Liver (tissue), 9 donors: ENCODE data around the gene BCL6B. TPM values are rescaled to one million over a fixed set of nuclear protein-coding genes. Genes with fewer than 3 reads are reported as not detected.

Experiments used
- DNase-seq: peaks from one replicate; pipeline ENCODE4 v3.0.0-alpha.2; 2017; ENCODE audit warnings: low spot score
- H3K27ac ChIP-seq, 2 donors: one replicate each; pipeline ENCODE4 v1.7.0; 2013; ENCODE audit warnings: inconsistent platforms in 2 of 2, low read length in 2 of 2, control low read depth in 1 of 2, low read depth in 1 of 2, mild to moderate bottlenecking in 1 of 2
- H3K27me3 ChIP-seq, 4 donors: one replicate each; pipeline versions ENCODE4 v1.6.1 to v1.7.0; 2013; ENCODE audit warnings: low read length in 3 of 4, inconsistent platforms in 1 of 4, mild to moderate bottlenecking in 1 of 4, moderate library complexity in 1 of 4; ENCODE audit not compliant: control insufficient read depth in 4 of 4, insufficient read depth in 4 of 4
- H3K36me3 ChIP-seq, 4 donors: one replicate each; pipeline versions ENCODE4 v1.6.1 to v1.7.0; 2013; ENCODE audit warnings: low read length in 3 of 4, mild to moderate bottlenecking in 3 of 4, low read depth in 1 of 4, moderate library complexity in 1 of 4; ENCODE audit not compliant: control insufficient read depth in 4 of 4, insufficient read depth in 3 of 4
- H3K4me1 ChIP-seq, 4 donors: one replicate each; pipeline versions ENCODE4 v1.6.1 to v1.7.0; 2013; ENCODE audit warnings: low read length in 3 of 4, mild to moderate bottlenecking in 3 of 4, moderate library complexity in 1 of 4; ENCODE audit not compliant: control insufficient read depth in 4 of 4, insufficient read depth in 4 of 4
- H3K4me3 ChIP-seq, 3 donors: one replicate each; pipeline versions ENCODE4 v1.6.1 to v1.7.0; 2013; ENCODE audit warnings: low read length in 3 of 3, control low read depth in 1 of 3, low read depth in 1 of 3, mild to moderate bottlenecking in 1 of 3
- H3K9ac ChIP-seq, 2 donors: one replicate each; pipeline ENCODE4 v1.7.0; 2013; ENCODE audit warnings: low read length in 2 of 2, mild to moderate bottlenecking in 2 of 2, moderate library complexity in 2 of 2, control low read depth in 1 of 2, low read depth in 1 of 2
- H3K9me3 ChIP-seq, 4 donors: one replicate each; pipeline versions ENCODE4 v1.6.1 to v1.7.0; 2013; ENCODE audit warnings: low read length in 3 of 4; ENCODE audit not compliant: control insufficient read depth in 4 of 4
- ATF3 ChIP-seq: IDR thresholded peaks from 2 replicates; pipeline ENCODE4 v1.6.1; 2016; ENCODE audit warnings: antibody characterized with exemption
- FOXA1 ChIP-seq: IDR thresholded peaks from 2 replicates; pipeline ENCODE4 v1.6.1; 2016; ENCODE audit warnings: antibody characterized with exemption
- FOXA2 ChIP-seq: IDR thresholded peaks from 2 replicates; pipeline ENCODE4 v1.6.1; 2016; ENCODE audit warnings: antibody characterized with exemption
- GABPA ChIP-seq, 2 donors: IDR thresholded peaks in 1 of 2; conservative IDR thresholded peaks in 1 of 2; 2 replicates each; pipeline ENCODE4 v1.6.1; 2016; ENCODE audit warnings: antibody characterized with exemption in 2 of 2, mild to moderate bottlenecking in 1 of 2, moderate library complexity in 1 of 2
- HNF4G ChIP-seq: IDR thresholded peaks from 2 replicates; pipeline ENCODE4 v1.6.1; 2016; ENCODE audit warnings: antibody characterized with exemption
- JUND ChIP-seq, 2 donors: IDR thresholded peaks; 2 replicates each; pipeline ENCODE4 v1.6.1; 2016; ENCODE audit warnings: antibody characterized with exemption in 2 of 2
- NR2F2 ChIP-seq: IDR thresholded peaks from 2 replicates; pipeline ENCODE4 v1.6.1; 2016; ENCODE audit warnings: antibody characterized with exemption
- REST ChIP-seq: IDR thresholded peaks from 2 replicates; pipeline ENCODE4 v1.6.1; 2016; ENCODE audit warnings: antibody characterized with exemption, mild to moderate bottlenecking
- RXRA ChIP-seq, 2 donors: IDR thresholded peaks; 2 replicates each; pipeline ENCODE4 v1.6.1; 2017 to 2018; ENCODE audit warnings: antibody characterized with exemption in 2 of 2, mild to moderate bottlenecking in 1 of 2
- YY1 ChIP-seq: IDR thresholded peaks from 2 replicates; pipeline ENCODE4 v1.6.1; 2016; ENCODE audit warnings: antibody characterized with exemption, mild to moderate bottlenecking
- ZBTB33 ChIP-seq: IDR thresholded peaks from 2 replicates; pipeline ENCODE4 v1.6.1; 2016; ENCODE audit warnings: antibody characterized with exemption
- WGBS: extraction: QIAGEN DNeasy Blood & Tissue Kit; methylation state at CpG from one replicate; pipeline ENCODE4 v1.1.7; 2013; 5-methylcytosine and 5-hydroxymethylcytosine counted together
- polyA plus RNA-seq, 2 donors: library from polyadenylated mRNA; stranded (reverse) in 1 of 2; unstranded in 1 of 2; fragments of 200-250 nt in 1 of 2; fragments of >200 nt in 1 of 2; fragmentation: Nextera tagmentation in 1 of 2; extraction: Ambion mirVana in 1 of 2; gene quantifications; one replicate each; pipeline versions ENCODE4 v1.2.1 to v1.2.3, GENCODE V29; 2013 to 2015
- total RNA-seq, 2 donors: library from RNA; depleted of rRNA; stranded (reverse); fragments of >200 nt; gene quantifications; one replicate each; pipeline ENCODE4 v1.2.3, GENCODE V29; 2014
- donor health status: healthy.
- donor health status: healthy.
- donor health status: healthy.
- donor health status: healthy.
- donor health status: healthy.

The BCL6B gene
- total and polyA plus RNA-seq, 4 donors, result 1.1 to 5.7 (median 1.8) TPM

GRCh38 chr17:7017827-7018200, 5.0 kb upstream of the BCL6B start:
- H3K36me3 ChIP-seq, result no peaks in the 10 kb centered on the region
- TF ChIP-seq ZBTB33, result no peak
- TF ChIP-seq JUND (IDR thresholded peaks at IDR 0.05), result no peak
- TF ChIP-seq GABPA (IDR thresholded peaks at IDR 0.05 in 1 of 2, conservative IDR thresholded peaks at IDR 0.05 in 1 of 2), result no peak
- H3K4me3 ChIP-seq, result no peak overlapping the region
- H3K27me3 ChIP-seq, result no peaks in the 10 kb centered on the region
- DNase-seq, result peak; percentile 29
- 79% methylated on average over 12 of the region's 12 CpGs for WGBS
- H3K4me1 ChIP-seq, result peaks cover 12 to 45% (median 30%) of the 10 kb centered on the region in 4 donors
- H3K9ac ChIP-seq, result no peak overlapping the region
- H3K27ac ChIP-seq, result peak overlapping the region; percentile 59 to 75
- no peaks in the 10 kb centered on the region for H3K9me3 ChIP-seq

DNA sequence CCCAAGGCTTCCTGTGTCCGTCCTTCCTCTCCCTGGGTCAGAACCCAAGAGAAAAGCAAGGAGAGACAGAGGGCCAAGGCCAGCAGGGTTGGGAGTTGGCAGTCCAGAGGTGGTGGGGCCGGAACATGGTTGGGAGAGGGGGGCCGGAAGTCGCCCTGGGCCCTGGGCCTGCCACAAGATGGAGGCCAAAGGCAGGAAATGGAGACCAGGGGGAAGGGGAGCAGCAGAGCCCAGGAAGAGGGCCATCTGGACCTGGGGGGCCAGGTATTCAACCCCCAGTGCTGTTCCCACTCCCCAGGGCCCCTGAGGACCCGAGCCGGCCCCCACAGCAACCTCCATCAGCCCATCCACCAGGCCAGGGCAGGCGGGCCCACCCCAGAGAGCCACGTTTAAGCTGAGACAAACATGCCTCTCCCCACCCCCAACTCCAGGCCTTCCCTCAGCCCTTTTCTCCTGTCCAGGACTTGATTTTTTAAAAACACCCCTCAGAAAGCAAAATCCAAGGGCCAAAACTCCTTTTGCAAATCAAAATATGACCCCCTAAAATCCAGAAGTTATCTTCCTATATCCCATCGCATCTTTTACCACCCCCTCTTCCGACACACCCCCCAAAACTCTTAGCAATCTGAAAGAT, 4.4 kb upstream of the BCL6B start:
- no peak for DNase-seq

More for the DNA sequence above, 4.4 kb upstream of the BCL6B start:
- Histone ChIP-seq H3K9me3 (no peaks in the 10 kb centered on the region), H3K9ac (no peak overlapping the region), H3K36me3 (no peaks in the 10 kb centered on the region), H3K27me3 (no peaks in the 10 kb centered on the region), H3K27ac (peak overlapping the region; percentile 59 to 75), H3K4me1 (peaks cover 12 to 43% (median 28%) of the 10 kb centered on the region in 4 donors), H3K4me3 (peak overlapping the region in 1 of 3 donors; percentile 58)
- peak; percentile 43 for TF ChIP-seq NR2F2
- TF ChIP-seq JUND (IDR thresholded peaks at IDR 0.05), result no peak
- no peak for TF ChIP-seq REST
- TF ChIP-seq RXRA (IDR thresholded peaks at IDR 0.05), result no peak
- TF ChIP-seq ATF3, result no peak
- no peak for TF ChIP-seq FOXA1
- TF ChIP-seq FOXA2, result no peak
- TF ChIP-seq YY1, result peak; percentile 61
- no peak for TF ChIP-seq HNF4G
- TF ChIP-seq GABPA (IDR thresholded peaks at IDR 0.05 in 1 of 2, conservative IDR thresholded peaks at IDR 0.05 in 1 of 2), result peak; percentile 43 to 65
- 84% methylated on average over 10 of the region's 10 CpGs for WGBS
